Non-pigmented ciliary epithelial cell (primary cell): ENCODE results near the gene MAN1B1.

Experiments used
- DNase-seq: peaks from one replicate; pipeline ENCODE4 v3.0.0-alpha.2; 2010; ENCODE audit warnings: low read depth

Gene MAN1B1

GRCh38 chr9:137145731-137146526, 59.1 kb downstream of the MAN1B1 start:
- no peak for DNase-seq

GRCh38 chr9:137146527-137146918, 59.7 kb downstream of the MAN1B1 start:
- DNase-seq, result no peak

GRCh38 chr9:137147091-137147792, 60.5 kb downstream of the MAN1B1 start:
- DNase-seq, result no peak

GRCh38 chr9:137147793-137148160, 61.0 kb downstream of the MAN1B1 start:
- no peak for DNase-seq

- DNase-seq, result no peak
Observed at GRCh38 chr9:137148242-137148641, 61.5 kb downstream of the MAN1B1 start.

- no peak for DNase-seq
Observed at GRCh38 chr9:137148661-137149060, 61.9 kb downstream of the MAN1B1 start.

- DNase-seq, result no peak
Observed at GRCh38 chr9:137149363-137149762, 62.6 kb downstream of the MAN1B1 start.

- DNase-seq, result no peak
Observed at GRCh38 chr9:137149942-137150616, 63.3 kb downstream of the MAN1B1 start.

GRCh38 chr9:137150617-137151457, 64.1 kb downstream of the MAN1B1 start:
- no peak for DNase-seq

GRCh38 chr9:137152844-137153405, 66.1 kb downstream of the MAN1B1 start:
- no peak for DNase-seq

GRCh38 chr9:137156567-137157375, 70.0 kb downstream of the MAN1B1 start:
- DNase-seq, result no peak

GRCh38 chr9:137157618-137158415, 71.0 kb downstream of the MAN1B1 start:
- DNase-seq, result no peak

GRCh38 chr9:137158625-137159024, 71.8 kb downstream of the MAN1B1 start:
- DNase-seq, result no peak
